Keratinocyte (primary cell): ENCODE data around the gene P2RY10.

ENCODE experiments used
- EZH2 ChIP-seq: IDR thresholded peaks from one replicate; pipeline ENCODE4 v1.6.1; 2012; ENCODE audit warnings: inconsistent platforms, mild to moderate bottlenecking, low read length, moderate library complexity
- TF ChIP-seq, protein P1 (sequence below), 3 experiments: IDR thresholded peaks in 1 of 3; conservative IDR thresholded peaks in 1 of 3; optimal IDR thresholded peaks in 1 of 3; 2 replicates in 2 of 3; 3 replicates in 1 of 3; pipeline versions ENCODE3 to v1.5.1; 2011; ENCODE audit warnings: low read length in 3 of 3, mild to moderate bottlenecking in 3 of 3, moderate library complexity in 2 of 3, control low read depth in 1 of 3, inconsistent platforms in 1 of 3; ENCODE audit not compliant: insufficient read depth in 2 of 3; ENCODE audit errors: extremely low read depth in 1 of 3

GRCh38 chrX:78997870-78998558, 52.8 kb downstream of the P2RY10 start:
- TF ChIP-seq, protein P1, sequence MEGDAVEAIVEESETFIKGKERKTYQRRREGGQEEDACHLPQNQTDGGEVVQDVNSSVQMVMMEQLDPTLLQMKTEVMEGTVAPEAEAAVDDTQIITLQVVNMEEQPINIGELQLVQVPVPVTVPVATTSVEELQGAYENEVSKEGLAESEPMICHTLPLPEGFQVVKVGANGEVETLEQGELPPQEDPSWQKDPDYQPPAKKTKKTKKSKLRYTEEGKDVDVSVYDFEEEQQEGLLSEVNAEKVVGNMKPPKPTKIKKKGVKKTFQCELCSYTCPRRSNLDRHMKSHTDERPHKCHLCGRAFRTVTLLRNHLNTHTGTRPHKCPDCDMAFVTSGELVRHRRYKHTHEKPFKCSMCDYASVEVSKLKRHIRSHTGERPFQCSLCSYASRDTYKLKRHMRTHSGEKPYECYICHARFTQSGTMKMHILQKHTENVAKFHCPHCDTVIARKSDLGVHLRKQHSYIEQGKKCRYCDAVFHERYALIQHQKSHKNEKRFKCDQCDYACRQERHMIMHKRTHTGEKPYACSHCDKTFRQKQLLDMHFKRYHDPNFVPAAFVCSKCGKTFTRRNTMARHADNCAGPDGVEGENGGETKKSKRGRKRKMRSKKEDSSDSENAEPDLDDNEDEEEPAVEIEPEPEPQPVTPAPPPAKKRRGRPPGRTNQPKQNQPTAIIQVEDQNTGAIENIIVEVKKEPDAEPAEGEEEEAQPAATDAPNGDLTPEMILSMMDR (optimal IDR thresholded peaks at IDR 0.05 in 1 of 3, IDR thresholded peaks at IDR 0.05 in 1 of 3, conservative IDR thresholded peaks at IDR 0.05 in 1 of 3; ENCODE audit: extremely low read depth in 1 of 3, insufficient read depth in 2 of 3, low read length in 3 of 3), result no peak
- no peak for TF ChIP-seq EZH2
